PC-9 (cell line): ENCODE data around the gene POLR1G. TPM values are rescaled to one million over a fixed set of nuclear protein-coding genes. Genes with fewer than 3 reads are reported as not detected.

Experiments
- BruUV-seq: library from RNA; stranded (reverse); fragments of 400-500 nt; replicated peaks from 2 replicates; lab custom pipeline; 2021; lab: Mats Ljungman, UMichigan
- CTCF ChIA-PET: fragments of 300-600 bp; sonication (Branson Sonifier 250); formaldehyde crosslinking; loops from one replicate; lab custom pipeline; 2022; ENCODE audit warnings: antibody characterized with exemption; lab: Charles Lee
- POLR2A ChIA-PET: fragments of 300-600 bp; sonication (Branson Sonifier 250); formaldehyde crosslinking; loops from one replicate; lab custom pipeline; 2022; ENCODE audit warnings: antibody characterized with exemption; ENCODE audit not compliant: unreplicated experiment; lab: Charles Lee
- DNase-seq, 2 experiments: peaks; one replicate each; pipeline versions ENCODE4 v3.0.0 to v3.0.0-alpha.2; 2015 to 2022; ENCODE audit warnings: mixed read lengths in 1 of 2
- H2AFZ ChIP-seq: fragments of 200-600 bp; sonication (generic); 2 replicates; pipeline ENCODE4 v1.8.1; 2017; ENCODE audit warnings: antibody characterized with exemption
- H3F3A ChIP-seq: fragments of 200-600 bp; sonication (generic); 2 replicates; pipeline ENCODE4 v1.8.1; 2017; ENCODE audit warnings: antibody characterized with exemption, mild to moderate bottlenecking, low read depth; ENCODE audit not compliant: insufficient read depth
- H3K27ac ChIP-seq: fragments of 200-600 bp; sonication (generic); 2 replicates; pipeline ENCODE4 v1.6.1; 2016; ENCODE audit warnings: mixed run types
- H3K27me3 ChIP-seq: fragments of 200-600 bp; sonication (generic); 2 replicates; pipeline ENCODE4 v1.6.1; 2016; ENCODE audit warnings: low read depth, mixed run types; ENCODE audit not compliant: insufficient read depth
- H3K36me3 ChIP-seq: fragments of 200-600 bp; sonication (generic); 2 replicates; pipeline ENCODE4 v1.6.1; 2016; ENCODE audit warnings: low read depth, mixed run types
- H3K4me1 ChIP-seq: fragments of 200-600 bp; sonication (generic); replicated peaks from 2 replicates; pipeline ENCODE4 v1.6.1; 2016; ENCODE audit warnings: mixed run types; ENCODE audit not compliant: insufficient read depth
- H3K4me2 ChIP-seq: fragments of 200-600 bp; sonication (generic); 2 replicates; pipeline ENCODE4 v1.6.1; 2017; ENCODE audit warnings: mixed run types
- H3K4me3 ChIP-seq: fragments of 200-600 bp; sonication (generic); 2 replicates; pipeline ENCODE4 v1.6.1; 2016; ENCODE audit warnings: mixed run types
- H3K79me2 ChIP-seq: fragments of 200-600 bp; sonication (generic); 2 replicates; pipeline ENCODE4 v1.6.1; 2017; ENCODE audit warnings: low read depth, mixed run types
- H3K9me2 ChIP-seq: fragments of 200-600 bp; sonication (generic); 2 replicates; pipeline ENCODE4 v1.8.1; 2017; ENCODE audit warnings: mild to moderate bottlenecking; ENCODE audit not compliant: insufficient read depth
- H3K9me3 ChIP-seq: fragments of 200-600 bp; sonication (generic); 2 replicates; pipeline ENCODE4 v1.8.1; 2016; ENCODE audit warnings: low read depth; ENCODE audit not compliant: insufficient read depth
- H4K20me1 ChIP-seq: fragments of 200-600 bp; sonication (generic); 2 replicates; pipeline ENCODE4 v1.8.1; 2017; ENCODE audit not compliant: insufficient read depth
- CTCF ChIP-seq: fragments of 200-600 bp; sonication (generic); conservative IDR thresholded peaks from 2 replicates; pipeline ENCODE4 v1.6.1; 2017; ENCODE audit warnings: mixed run types, antibody characterized with exemption, mild to moderate bottlenecking, moderate library complexity
- EZH2 ChIP-seq: fragments of 200-600 bp; sonication (generic); IDR thresholded peaks from 2 replicates; pipeline ENCODE4 v1.8.0; 2017; ENCODE audit warnings: antibody characterized with exemption, low read depth
- intact Hi-C: fragments of 100-400 bp; cut with micrococcal nuclease; formaldehyde crosslinking; loops from one replicate; pipeline ENCODE4 v1.10.0; 2022; ENCODE audit not compliant: unreplicated experiment
- total RNA-seq: library from RNA; stranded (reverse); gene quantifications from 2 replicates; pipeline ENCODE4 v1.2.3, GENCODE V29; 2021

Gene POLR1G
- total RNA-seq, 1 experiment from 2014 or later: 11.5 TPM

GRCh38 chr19:45420356-45420755, 13.9 kb downstream of the POLR1G start:
- H4K20me1 ChIP-seq: no peaks in the 10 kb centered on the region
- no peaks in the 10 kb centered on the region for H3K27me3 ChIP-seq
- H3K4me1 ChIP-seq: peaks cover 26% of the 10 kb centered on the region
- peaks cover 16% of the 10 kb centered on the region; the same call in 1 of the 2 replicates for H3K36me3 ChIP-seq
- no peak overlapping the region for H3K4me3 ChIP-seq
- TF ChIP-seq EZH2 (no peak), CTCF (no peak)
- no peak overlapping the region for H2AFZ ChIP-seq
- no peak overlapping the region for H3K4me2 ChIP-seq
- H3K9me2 ChIP-seq: no peaks in the 10 kb centered on the region
- H3K79me2 ChIP-seq: peaks cover 24% of the 10 kb centered on the region
- no peak overlapping the region for H3K27ac ChIP-seq
- DNase-seq: no peak
- H3K9me3 ChIP-seq: no peaks in the 10 kb centered on the region
- ChIA-PET CTCF (interaction anchor here (0.6 kb wide), 1 partner anchor 20 kb away, joined by 3 read pairs; no protein-coding TSS in a partner anchor), POLR2A (no interaction called here)
- intact Hi-C loops: loop anchor here (5.0 kb wide), 1 partner anchor 347 kb away; the partner anchor contains the start of gene SIX5
- BruUV-seq: no TSS peak
- H3F3A ChIP-seq: peaks cover 43% of the 10 kb centered on the region

DNA sequence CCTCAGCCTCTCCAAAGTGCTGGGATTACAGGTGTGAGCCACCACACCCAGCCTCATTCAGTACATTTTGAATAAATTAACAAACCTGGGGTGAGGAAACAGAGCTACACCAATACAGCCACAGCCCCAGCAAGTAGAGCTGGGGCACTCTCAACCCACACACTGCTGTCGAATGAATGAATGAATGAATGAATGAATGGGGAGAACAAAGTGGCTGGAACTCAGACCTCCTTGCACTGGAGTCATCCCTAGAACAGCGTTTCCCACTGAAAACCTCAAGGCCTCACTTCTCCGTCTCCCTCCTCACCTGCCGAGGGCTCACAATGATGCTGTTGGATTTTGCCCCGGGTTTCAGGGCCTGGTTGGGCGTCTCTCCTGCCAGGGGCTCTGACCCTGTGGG, 14.4 kb downstream of the POLR1G start:
- peaks cover 24% of the 10 kb centered on the region for H3K79me2 ChIP-seq
- intact Hi-C loops: loop anchor here (5.0 kb wide), 1 partner anchor 346 kb away; the partner anchor contains the start of gene SIX5
- CTCF ChIA-PET: no interaction called here

DNA sequence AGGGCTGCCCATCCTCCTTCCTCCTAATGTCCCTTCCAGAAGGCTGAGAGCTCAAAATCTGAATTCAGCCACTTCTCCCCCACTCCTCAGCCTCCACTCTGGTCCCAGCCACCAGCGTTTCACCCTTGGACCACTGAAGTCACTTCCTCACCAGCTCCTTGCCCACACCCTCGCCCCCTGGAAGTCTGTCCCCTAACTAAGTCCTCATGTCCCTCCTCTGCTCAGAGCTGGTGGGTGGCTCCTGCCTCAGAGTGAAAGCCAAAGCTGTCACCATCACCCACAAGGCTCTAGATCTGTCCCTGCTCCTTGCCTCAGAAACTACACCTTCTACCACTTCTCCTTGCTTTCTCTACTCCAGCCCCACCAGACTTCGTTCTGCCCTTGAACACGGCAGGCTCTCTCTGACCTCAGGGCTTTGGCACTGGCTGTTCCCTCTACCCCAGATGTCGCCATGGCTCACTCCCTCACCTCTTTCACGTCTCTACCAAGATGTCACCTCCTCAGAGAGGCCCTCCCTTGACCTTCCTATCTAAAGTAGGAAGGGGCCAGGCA, 15.6 kb downstream of the POLR1G start:
- intact Hi-C loops: loop anchor here (5.0 kb wide), 1 partner anchor 345 kb away; the partner anchor contains the start of gene SIX5
- no TSS peak for BruUV-seq
- H4K20me1 ChIP-seq: no peaks in the 10 kb centered on the region
- TF ChIP-seq CTCF (no peak), EZH2 (no peak)
- H3K9me3 ChIP-seq: no peaks in the 10 kb centered on the region
- H3K27me3 ChIP-seq: no peaks in the 10 kb centered on the region
- ChIA-PET CTCF (no interaction called here), POLR2A (interaction anchor here (0.6 kb wide), 1 partner anchor 145 kb away, joined by 4 read pairs; no protein-coding TSS in a partner anchor)
- H3F3A ChIP-seq: peaks cover 48% of the 10 kb centered on the region
- H3K4me2 ChIP-seq: peak overlapping the region; percentile 92
- H3K9me2 ChIP-seq: no peaks in the 10 kb centered on the region
- peaks cover 13% of the 10 kb centered on the region; the same call in 1 of the 2 replicates for H3K36me3 ChIP-seq
- no peak overlapping the region for H2AFZ ChIP-seq
- peaks cover 39% of the 10 kb centered on the region for H3K4me1 ChIP-seq
- H3K27ac ChIP-seq: no peak overlapping the region
- H3K4me3 ChIP-seq: no peak overlapping the region; the same call in 1 of the 2 replicates
- H3K79me2 ChIP-seq: peaks cover 24% of the 10 kb centered on the region
- no peak for DNase-seq

More for the DNA sequence above, 14.4 kb downstream of the POLR1G start:
- no peak overlapping the region for H3K27ac ChIP-seq
- H4K20me1 ChIP-seq: no peaks in the 10 kb centered on the region
- H3K9me3 ChIP-seq: no peaks in the 10 kb centered on the region
- peaks cover 13% of the 10 kb centered on the region; the same call in 1 of the 2 replicates for H3K36me3 ChIP-seq
- BruUV-seq: no TSS peak
- H2AFZ ChIP-seq: no peak overlapping the region
- no peak overlapping the region for H3K4me3 ChIP-seq
- POLR2A ChIA-PET: interaction anchor here (0.6 kb wide), 1 partner anchor 49 kb away, joined by 4 read pairs; no protein-coding TSS in a partner anchor
- TF ChIP-seq EZH2: no peak
- TF ChIP-seq CTCF: no peak
- no peak overlapping the region for H3K4me2 ChIP-seq
- H3K9me2 ChIP-seq: no peaks in the 10 kb centered on the region
- no peaks in the 10 kb centered on the region for H3K27me3 ChIP-seq
- DNase-seq: no peak
- H3K4me1 ChIP-seq: peaks cover 31% of the 10 kb centered on the region
- H3F3A ChIP-seq: peaks cover 46% of the 10 kb centered on the region
